HG03558 (cell line): Measurements from ENCODE around the gene NCK2.

Experiments
- ATAC-seq: cut with Tn5 transposase; IDR thresholded peaks from one replicate; pipeline ENCODE4 v1.9.1; 2021; ENCODE audit warnings: moderate number of reproducible peaks; ENCODE audit not compliant: unreplicated experiment; ENCODE audit errors: extremely low read depth

Gene NCK2

GRCh38 chr2:105734762-105735538 lies 9.8 kb upstream of the NCK2 start:
- ATAC-seq: no peak

- ATAC-seq: no peak
Observed at GRCh38 chr2:105736145-105736544, 8.6 kb upstream of the NCK2 start.

GRCh38 chr2:105737980-105738657 lies 6.6 kb upstream of the NCK2 start:
- ATAC-seq: no peak

- no peak for ATAC-seq
Observed at GRCh38 chr2:105738658-105739241, 6.0 kb upstream of the NCK2 start.

GRCh38 chr2:105739426-105739825 lies 5.3 kb upstream of the NCK2 start:
- ATAC-seq: no peak

- ATAC-seq: no peak
Observed at GRCh38 chr2:105739944-105740530, 4.7 kb upstream of the NCK2 start.

GRCh38 chr2:105741174-105741573 lies 3.5 kb upstream of the NCK2 start:
- ATAC-seq: no peak

GRCh38 chr2:105741617-105742016 lies 3.1 kb upstream of the NCK2 start:
- ATAC-seq: no peak

- ATAC-seq: peak; percentile 45
Observed at GRCh38 chr2:105744091-105744908, 412 bp upstream of the NCK2 start.

GRCh38 chr2:105746177-105747080 lies 1.7 kb downstream of the NCK2 start:
- peak; percentile 37 for ATAC-seq

GRCh38 chr2:105747254-105747894 lies 2.7 kb downstream of the NCK2 start:
- no peak for ATAC-seq

- ATAC-seq: no peak
Observed at GRCh38 chr2:105747991-105748390, 3.3 kb downstream of the NCK2 start.

GRCh38 chr2:105748566-105748965 lies 3.9 kb downstream of the NCK2 start:
- no peak for ATAC-seq

- ATAC-seq: no peak
Observed at GRCh38 chr2:105749583-105750400, 5.1 kb downstream of the NCK2 start.

GRCh38 chr2:105750735-105751134 lies 6.0 kb downstream of the NCK2 start:
- no peak for ATAC-seq

GRCh38 chr2:105751272-105751671 lies 6.6 kb downstream of the NCK2 start:
- ATAC-seq: no peak

- no peak for ATAC-seq
Observed at GRCh38 chr2:105752691-105753358, 8.1 kb downstream of the NCK2 start.
